Activated CD4-positive, alpha-beta T cell treated with anti-CD3 and anti-CD28 coated beads, Interleukin-2, amount 10 ng/mL, durations not matched to agents 24 days and 14 days (primary cell): Measurements from ENCODE around the gene CCDC77. TPM values are rescaled to one million over a fixed set of nuclear protein-coding genes. Genes with fewer than 3 reads are reported as not detected.

ENCODE experiments used
- DNase-seq: peaks from one replicate; pipeline ENCODE4 v3.0.0; 2022
- H3K27ac Mint-ChIP-seq: one replicate; pipeline ENCODE4 v1.8.0; 2022; ENCODE audit warnings: mild to moderate bottlenecking, mixed read lengths
- H3K27me3 Mint-ChIP-seq: one replicate; pipeline ENCODE4 v1.8.0; 2022; ENCODE audit warnings: mixed read lengths
- H3K36me3 Mint-ChIP-seq: one replicate; pipeline ENCODE4 v1.8.0; 2022; ENCODE audit warnings: low read depth, mild to moderate bottlenecking, mixed read lengths
- H3K4me1 Mint-ChIP-seq: one replicate; pipeline ENCODE4 v1.8.0; 2021; ENCODE audit warnings: mixed read lengths
- H3K4me3 Mint-ChIP-seq: one replicate; pipeline ENCODE4 v1.8.0; 2022; ENCODE audit warnings: mild to moderate bottlenecking, moderate library complexity, mixed read lengths
- H3K9me3 Mint-ChIP-seq: one replicate; pipeline ENCODE4 v1.8.0; 2021; ENCODE audit warnings: mixed read lengths
- intact Hi-C: fragments of 100-400 bp; cut with micrococcal nuclease; formaldehyde crosslinking; loops from one replicate; pipeline ENCODE4 v1.15.1; 2023
- total RNA-seq: library from RNA; stranded (reverse); gene quantifications from 2 replicates; pipeline ENCODE4 v1.2.3, GENCODE V29; 2022

CCDC77 gene
- total RNA-seq, 1 donor from 2014 or later, result 12.2 TPM

GRCh38 chr12:480831-481816, 79.7 kb downstream of the CCDC77 start:
- intact Hi-C loops, result no loop called here
- Mint-ChIP-seq H3K27me3 (peaks cover 20% of the 10 kb centered on the region), H3K4me1 (no peaks in the 10 kb centered on the region), H3K4me3 (no peak overlapping the region), H3K36me3 (no peaks in the 10 kb centered on the region), H3K27ac (no peak overlapping the region), H3K9me3 (no peaks in the 10 kb centered on the region)
- DNase-seq, result no peak

GRCh38 chr12:482061-482460, 80.6 kb downstream of the CCDC77 start:
- Mint-ChIP-seq H3K9me3 (no peaks in the 10 kb centered on the region), H3K4me1 (no peaks in the 10 kb centered on the region), H3K36me3 (no peaks in the 10 kb centered on the region), H3K27ac (no peak overlapping the region), H3K27me3 (peaks cover 19% of the 10 kb centered on the region), H3K4me3 (no peak overlapping the region)
- intact Hi-C loops, result no loop called here
- no peak for DNase-seq

GRCh38 chr12:484096-484495, 82.7 kb downstream of the CCDC77 start:
- Mint-ChIP-seq H3K27ac (no peak overlapping the region), H3K9me3 (peaks cover 5% of the 10 kb centered on the region), H3K4me1 (peaks cover 8% of the 10 kb centered on the region), H3K36me3 (no peaks in the 10 kb centered on the region), H3K27me3 (peaks cover 18% of the 10 kb centered on the region), H3K4me3 (no peak overlapping the region)
- no peak for DNase-seq
- intact Hi-C loops, result no loop called here

GRCh38 chr12:490260-490659, 88.8 kb downstream of the CCDC77 start:
- peaks cover 8% of the 10 kb centered on the region for H3K4me1 Mint-ChIP-seq

More at GRCh38 chr12:490260-490659, 88.8 kb downstream of the CCDC77 start:
- peaks cover 11% of the 10 kb centered on the region for H3K9me3 Mint-ChIP-seq
- H3K27me3 Mint-ChIP-seq, result peaks cover 20% of the 10 kb centered on the region
- no peak for DNase-seq
- no peak overlapping the region for H3K27ac Mint-ChIP-seq
- intact Hi-C loops, result no loop called here
- no peak overlapping the region for H3K4me3 Mint-ChIP-seq
- no peaks in the 10 kb centered on the region for H3K36me3 Mint-ChIP-seq

Other genes starting within 250 kb of the CCDC77 start
- gene SLC6A12, start 187.5 kb upstream of the CCDC77 start, total RNA-seq, result not detected in 2 replicates
- gene SLC6A13, start 138.8 kb upstream of the CCDC77 start, total RNA-seq, result not detected in 2 replicates
- 79.0 and 82.7 TPM in 2 replicates for gene KDM5A, start 12.3 kb upstream of the CCDC77 start, total RNA-seq
- gene B4GALNT3, start 58.3 kb downstream of the CCDC77 start, total RNA-seq, result 6.6 TPM in 2 replicates